Kidney epithelial cell (primary cell): ENCODE results near the gene RPS2. TPM values are rescaled to one million over a fixed set of nuclear protein-coding genes. Genes with fewer than 3 reads are reported as not detected.

ENCODE experiments used
- DNase-seq: peaks from one replicate; pipeline ENCODE4 v3.0.0-alpha.2; 2010; ENCODE audit warnings: low read depth
- H3K27me3 ChIP-seq: 2 replicates; pipeline ENCODE4 v1.6.0; 2011; ENCODE audit warnings: low read length; ENCODE audit not compliant: control insufficient read depth, insufficient read depth
- H3K36me3 ChIP-seq: 2 replicates; pipeline ENCODE4 v1.5.1; 2011; ENCODE audit warnings: low read length; ENCODE audit not compliant: control insufficient read depth, insufficient read depth
- H3K4me3 ChIP-seq: 2 replicates; pipeline ENCODE4 v1.5.1; 2011; ENCODE audit warnings: low read depth, mild to moderate bottlenecking, control low read depth, low read length
- total RNA-seq: library from RNA; depleted of rRNA; stranded (reverse); fragments of >200 nt; gene quantifications from 2 replicates; pipeline ENCODE4 v1.2.3, GENCODE V29; 2015
- TF ChIP-seq, protein P1 (sequence below): IDR thresholded peaks from 2 replicates; pipeline ENCODE4 v1.5.1; 2011; ENCODE audit warnings: mild to moderate bottlenecking, moderate library complexity, low read length, control low read depth, inconsistent platforms; ENCODE audit not compliant: insufficient read depth, poor library complexity, severe bottlenecking

The RPS2 gene
- total RNA-seq, 1 donor from 2014 or later: 4,278 TPM

DNA sequence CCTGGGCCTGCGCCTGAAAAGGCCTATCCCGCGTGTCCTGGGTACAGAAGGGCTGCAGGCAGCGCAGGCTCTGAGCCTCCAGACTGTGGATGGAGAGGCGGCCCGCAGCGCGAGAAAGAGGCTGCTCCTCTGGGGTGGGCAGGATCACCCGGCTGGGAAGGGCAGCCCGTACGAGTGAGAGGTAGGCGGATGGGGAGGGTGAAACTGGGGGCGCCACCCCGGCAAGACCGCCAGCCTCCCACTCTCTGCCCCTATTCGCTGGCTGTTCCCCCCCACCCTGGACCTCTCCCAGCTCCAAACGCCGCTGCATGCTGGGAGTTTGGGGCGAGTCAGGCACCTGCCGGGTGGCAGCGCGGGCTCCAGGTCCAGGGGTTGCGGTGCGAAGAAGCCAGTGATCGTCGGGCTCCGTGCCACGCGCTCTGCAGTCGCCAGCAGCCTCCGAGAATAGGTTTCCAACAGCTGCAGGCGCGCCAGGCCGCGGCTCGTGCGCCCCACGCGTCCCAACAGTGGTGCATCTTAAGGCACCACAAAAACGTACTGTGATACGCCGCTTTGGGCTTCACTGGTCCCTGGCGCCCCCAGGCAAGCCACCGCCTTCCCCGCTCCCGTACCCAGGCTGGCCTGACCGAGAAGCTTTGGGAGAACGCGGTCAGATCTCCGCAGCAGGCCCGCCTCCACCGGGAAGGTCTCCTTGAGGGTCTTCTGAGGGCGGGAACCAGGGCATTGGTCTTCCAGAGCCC, 15.6 kb upstream of the RPS2 start:
- no peak overlapping the region for H3K4me3 ChIP-seq
- TF ChIP-seq, protein P1, sequence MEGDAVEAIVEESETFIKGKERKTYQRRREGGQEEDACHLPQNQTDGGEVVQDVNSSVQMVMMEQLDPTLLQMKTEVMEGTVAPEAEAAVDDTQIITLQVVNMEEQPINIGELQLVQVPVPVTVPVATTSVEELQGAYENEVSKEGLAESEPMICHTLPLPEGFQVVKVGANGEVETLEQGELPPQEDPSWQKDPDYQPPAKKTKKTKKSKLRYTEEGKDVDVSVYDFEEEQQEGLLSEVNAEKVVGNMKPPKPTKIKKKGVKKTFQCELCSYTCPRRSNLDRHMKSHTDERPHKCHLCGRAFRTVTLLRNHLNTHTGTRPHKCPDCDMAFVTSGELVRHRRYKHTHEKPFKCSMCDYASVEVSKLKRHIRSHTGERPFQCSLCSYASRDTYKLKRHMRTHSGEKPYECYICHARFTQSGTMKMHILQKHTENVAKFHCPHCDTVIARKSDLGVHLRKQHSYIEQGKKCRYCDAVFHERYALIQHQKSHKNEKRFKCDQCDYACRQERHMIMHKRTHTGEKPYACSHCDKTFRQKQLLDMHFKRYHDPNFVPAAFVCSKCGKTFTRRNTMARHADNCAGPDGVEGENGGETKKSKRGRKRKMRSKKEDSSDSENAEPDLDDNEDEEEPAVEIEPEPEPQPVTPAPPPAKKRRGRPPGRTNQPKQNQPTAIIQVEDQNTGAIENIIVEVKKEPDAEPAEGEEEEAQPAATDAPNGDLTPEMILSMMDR: no peak
- peaks cover 4% of the 10 kb centered on the region for H3K36me3 ChIP-seq
- DNase-seq: no peak
- peaks cover 56% of the 10 kb centered on the region for H3K27me3 ChIP-seq

DNA sequence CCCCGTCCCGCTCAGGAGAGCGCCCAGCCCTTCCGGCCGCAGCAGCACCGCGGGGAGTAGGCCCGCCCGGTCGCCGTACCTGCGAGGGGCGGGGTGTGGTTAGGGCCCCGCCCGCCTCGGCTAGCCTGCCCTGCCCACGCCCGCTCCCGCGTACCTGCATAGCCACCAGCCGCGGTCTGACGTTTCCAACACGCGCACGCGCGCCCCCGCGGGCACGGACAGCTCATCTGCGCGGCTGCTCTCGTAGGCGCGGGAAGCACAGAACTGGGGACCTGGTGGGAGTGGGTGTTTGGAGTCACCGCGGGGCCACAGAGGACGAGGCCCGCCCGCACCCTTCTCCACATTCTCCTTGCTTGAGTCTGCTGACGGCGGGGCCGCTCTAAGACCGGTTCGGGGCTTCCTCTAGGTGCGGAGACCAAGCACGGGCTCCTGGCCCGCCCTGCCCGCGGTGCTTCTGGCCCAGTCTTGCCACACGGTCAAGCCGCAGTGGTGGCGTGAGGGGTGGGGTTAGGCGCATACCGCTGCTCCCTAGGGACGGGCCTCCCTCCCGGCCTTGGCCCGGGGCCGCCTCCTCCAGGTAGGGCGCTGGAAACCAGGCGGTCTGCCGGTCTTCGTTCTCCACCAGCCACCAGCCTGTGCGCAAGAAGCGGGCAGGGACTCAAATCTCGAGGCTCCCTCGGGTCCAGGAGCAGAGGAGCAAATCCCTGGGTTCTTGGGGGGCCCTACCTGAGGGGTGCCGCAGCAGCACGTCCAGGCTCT, 14.8 kb upstream of the RPS2 start:
- Histone ChIP-seq H3K4me3 (no peak overlapping the region), H3K36me3 (peaks cover 6% of the 10 kb centered on the region), H3K27me3 (peaks cover 56% of the 10 kb centered on the region)
- TF ChIP-seq, protein P1: no peak
- DNase-seq: no peak

DNA sequence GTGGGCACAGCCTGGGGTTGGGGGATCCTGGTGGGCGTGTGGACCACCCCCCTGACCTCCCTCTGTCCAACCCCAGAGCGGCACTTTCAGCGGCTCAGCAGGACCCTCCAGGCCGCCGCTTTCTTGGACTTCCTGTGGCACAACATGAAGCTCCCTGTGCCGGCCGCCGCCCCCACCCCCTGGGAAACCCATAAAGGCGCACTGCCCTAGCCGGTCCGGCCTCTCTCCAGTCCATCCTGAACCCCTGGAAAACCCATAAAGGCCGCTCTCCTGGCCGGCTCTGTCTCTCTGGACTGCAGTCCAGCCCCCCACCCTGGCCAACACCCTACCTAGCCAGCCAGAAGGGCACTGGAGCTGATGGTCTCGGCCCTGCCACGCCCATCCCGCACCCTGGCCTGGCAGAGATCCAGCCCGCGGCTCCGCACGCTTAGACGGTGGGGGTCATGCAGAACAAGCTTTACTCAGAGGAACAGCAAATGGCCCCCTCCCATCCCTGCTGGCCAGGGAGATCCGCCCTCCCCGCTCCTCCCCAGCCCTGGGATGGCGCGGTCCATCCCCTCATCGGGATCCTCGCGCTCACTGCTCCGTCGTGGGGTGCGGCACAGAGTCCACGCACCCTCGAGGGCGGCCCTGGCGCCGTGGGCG, 14.0 kb upstream of the RPS2 start:
- peaks cover 55% of the 10 kb centered on the region for H3K27me3 ChIP-seq
- TF ChIP-seq, protein P1: no peak
- H3K4me3 ChIP-seq: no peak overlapping the region
- H3K36me3 ChIP-seq: peaks cover 6% of the 10 kb centered on the region
- DNase-seq: no peak

DNA sequence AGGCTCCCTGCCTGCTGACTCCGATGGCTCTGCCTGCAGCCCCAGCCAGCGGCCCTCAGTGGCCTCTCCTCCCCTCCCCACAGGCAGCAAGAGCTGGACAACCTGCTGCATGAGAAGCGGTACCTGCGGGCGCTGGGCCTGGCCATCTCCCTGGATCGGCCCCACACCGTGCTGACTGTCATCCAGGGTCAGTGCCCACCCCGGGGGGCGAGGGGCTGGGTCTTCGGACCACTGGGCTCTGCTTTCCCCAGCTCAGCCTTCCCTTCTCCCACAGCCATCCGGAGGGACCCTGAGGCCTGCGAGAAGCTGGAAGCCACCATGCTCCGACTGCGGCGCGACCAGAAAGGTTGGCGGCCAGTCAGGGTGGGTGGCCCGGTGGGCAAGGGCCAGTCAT, 13.2 kb upstream of the RPS2 start:
- TF ChIP-seq, protein P1: no peak
- peaks cover 6% of the 10 kb centered on the region for H3K36me3 ChIP-seq
- H3K27me3 ChIP-seq: peaks cover 48% of the 10 kb centered on the region
- no peak overlapping the region for H3K4me3 ChIP-seq
- DNase-seq: no peak

DNA sequence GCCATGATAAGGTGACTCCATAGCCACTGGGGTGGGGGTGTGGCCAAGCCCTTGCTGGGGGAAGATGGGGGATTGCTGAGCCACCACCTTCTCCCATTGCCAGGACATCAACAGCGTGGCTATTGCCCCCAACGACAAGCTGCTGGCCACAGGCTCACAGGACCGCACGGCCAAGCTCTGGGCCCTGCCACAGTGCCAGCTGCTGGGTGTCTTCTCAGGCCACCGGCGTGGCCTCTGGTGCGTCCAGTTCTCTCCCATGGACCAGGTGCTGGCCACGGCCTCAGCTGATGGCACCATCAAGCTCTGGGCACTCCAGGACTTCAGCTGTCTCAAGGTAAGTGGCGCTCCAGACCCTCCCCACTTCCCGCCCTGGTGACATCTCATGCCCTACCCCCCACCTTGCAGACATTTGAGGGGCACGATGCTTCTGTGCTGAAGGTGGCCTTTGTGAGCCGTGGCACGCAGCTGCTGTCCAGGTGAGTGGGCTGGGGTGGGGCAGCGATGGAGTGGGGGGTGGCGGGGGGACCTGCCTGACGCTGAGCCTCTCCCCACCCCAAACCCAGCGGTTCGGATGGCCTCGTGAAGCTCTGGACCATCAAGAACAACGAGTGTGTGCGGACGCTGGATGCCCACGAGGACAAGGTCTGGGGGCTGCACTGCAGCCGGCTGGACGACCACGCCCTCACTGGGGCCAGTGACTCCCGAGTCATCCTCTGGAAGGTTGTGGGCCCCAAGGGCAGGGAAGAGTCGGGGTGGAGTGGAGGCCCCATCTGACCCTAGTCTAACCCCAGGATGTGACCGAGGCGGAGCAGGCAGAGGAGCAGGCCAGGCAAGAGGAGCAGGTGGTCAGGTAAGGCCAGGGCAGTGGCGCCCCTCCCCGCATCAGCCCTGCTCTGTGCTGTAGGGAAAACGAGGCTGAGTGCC, 12.6 kb upstream of the RPS2 start:
- H3K4me3 ChIP-seq: no peak overlapping the region
- TF ChIP-seq, protein P1: no peak
- H3K36me3 ChIP-seq: peaks cover 6% of the 10 kb centered on the region
- no peak for DNase-seq
- peaks cover 41% of the 10 kb centered on the region for H3K27me3 ChIP-seq
